ENCODE measurements around the gene GZF1. TPM values are rescaled to one million over a fixed set of nuclear protein-coding genes. Genes with fewer than 3 reads are reported as not detected.

GZF1 gene
- total RNA-seq, 1 experiment from 2014 or later, result 17.0 TPM

DNA sequence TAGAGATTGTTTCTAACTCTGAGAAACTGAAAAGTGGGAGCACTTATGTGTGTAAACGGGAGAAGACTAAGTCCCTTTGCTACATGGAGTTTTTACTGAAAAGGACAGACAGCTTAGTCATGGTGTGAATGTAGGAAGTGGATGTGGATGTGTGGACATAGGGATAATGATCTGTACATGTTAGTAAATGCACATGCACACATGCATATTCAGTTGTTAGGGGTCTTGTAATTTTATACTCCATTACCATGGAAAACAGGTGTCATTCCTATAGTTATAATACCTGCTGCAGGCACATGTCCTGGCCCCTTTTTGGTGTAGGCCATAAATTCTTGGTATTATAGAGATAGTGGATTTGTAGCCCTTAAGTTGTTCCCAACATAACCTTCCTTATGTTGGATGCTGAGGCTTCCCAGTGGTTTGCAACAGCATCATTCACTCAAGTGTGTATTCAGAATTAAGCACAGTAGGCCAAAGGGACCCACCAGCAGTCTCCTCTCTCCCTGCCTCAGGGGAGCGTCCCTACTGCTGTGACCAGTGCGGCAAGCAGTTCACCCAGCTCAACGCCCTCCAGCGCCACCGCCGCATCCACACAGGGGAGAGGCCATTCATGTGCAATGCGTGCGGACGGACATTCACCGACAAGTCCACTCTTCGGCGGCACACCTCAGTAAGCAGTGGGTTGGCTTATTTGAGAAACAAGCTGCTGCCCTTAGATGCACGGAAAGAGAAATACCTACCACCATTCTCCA lies 7.3 kb downstream of the GZF1 start:
- Histone ChIP-seq H3K27me3 (ENCODE audit: insufficient read depth, low read length) (no peaks in the 10 kb centered on the region), H3K23ac (ENCODE audit: insufficient read length, low read depth, low read length) (no peak overlapping the region), H2BK15ac (ENCODE audit: low read depth, low read length) (no peak overlapping the region), H3K4ac (ENCODE audit: low read depth, low read length) (no peak overlapping the region), H2BK12ac (ENCODE audit: insufficient read length, low read depth, low read length) (no peak overlapping the region), H3K9me3 (ENCODE audit: control insufficient read depth, low read depth, low read length) (no peaks in the 10 kb centered on the region), H3K79me2 (ENCODE audit: insufficient read depth, low read length) (peaks cover 2% of the 10 kb centered on the region; the same call in 1 of the 2 replicates), H3K79me1 (ENCODE audit: insufficient read depth, low read depth, low read length, poor library complexity, severe bottlenecking) (no peaks in the 10 kb centered on the region), H2BK120ac (ENCODE audit: low read depth, low read length, poor library complexity, severe bottlenecking) (no peak overlapping the region), H2BK5ac (ENCODE audit: insufficient read length, low read length) (no peak overlapping the region), H4K91ac (ENCODE audit: insufficient read length, low read depth, low read length) (no peak overlapping the region), H3K23me2 (ENCODE audit: insufficient read length, low read depth, low read length, poor library complexity, severe bottlenecking) (no peaks in the 10 kb centered on the region), H4K8ac (replicated peaks; ENCODE audit: insufficient read length, low read depth, low read length) (no peak overlapping the region), H4K20me1 (ENCODE audit: control insufficient read depth, insufficient read depth, insufficient read length) (no peaks in the 10 kb centered on the region), H3K9ac (ENCODE audit: extremely low read depth, insufficient read length, low read length) (no peak overlapping the region), H3K14ac (ENCODE audit: insufficient read depth, low read length) (no peak overlapping the region), H2AFZ (ENCODE audit: low read length) (no peak overlapping the region), H3T11ph (ENCODE audit: low read length) (no peak overlapping the region), H2BK20ac (ENCODE audit: low read depth, low read length, poor library complexity, severe bottlenecking) (no peak overlapping the region), H3K4me1 (ENCODE audit: insufficient read depth, low read length) (no peaks in the 10 kb centered on the region), H2AK5ac (ENCODE audit: insufficient read length, low read length) (no peak overlapping the region), H3K56ac (ENCODE audit: insufficient read length, low read depth, low read length) (no peak overlapping the region), H3K18ac (ENCODE audit: insufficient read length, low read depth, low read length) (no peak overlapping the region), H4K5ac (ENCODE audit: insufficient read length, low read depth, low read length) (no peak overlapping the region), H3K27ac (ENCODE audit: insufficient read length, low read depth, low read length) (no peak overlapping the region), H3K4me2 (ENCODE audit: insufficient read depth, insufficient read length, low read length) (no peak overlapping the region)
- Mint-ChIP-seq H3K4me3 (no peak overlapping the region), H3K9me3 (no peaks in the 10 kb centered on the region), H3K4me1 (peaks cover 6 to 12% of the 10 kb centered on the region in 2 experiments; a peak in 3 of 4 replicates), H3K27ac (peak overlapping the region in 2 of 3 experiments; percentile 32 to 85; a peak in 5 of 7 replicates), H3K27me3 (ENCODE audit: low read depth) (no peaks in the 10 kb centered on the region), H3K36me3 (ENCODE audit: insufficient read depth in 1 of 3, low read depth in 3 of 3) (peaks cover 31 to 82% (median 65%) of the 10 kb centered on the region in 3 experiments)
- no peak for DNase-seq
- TF ChIP-seq, protein P1, sequence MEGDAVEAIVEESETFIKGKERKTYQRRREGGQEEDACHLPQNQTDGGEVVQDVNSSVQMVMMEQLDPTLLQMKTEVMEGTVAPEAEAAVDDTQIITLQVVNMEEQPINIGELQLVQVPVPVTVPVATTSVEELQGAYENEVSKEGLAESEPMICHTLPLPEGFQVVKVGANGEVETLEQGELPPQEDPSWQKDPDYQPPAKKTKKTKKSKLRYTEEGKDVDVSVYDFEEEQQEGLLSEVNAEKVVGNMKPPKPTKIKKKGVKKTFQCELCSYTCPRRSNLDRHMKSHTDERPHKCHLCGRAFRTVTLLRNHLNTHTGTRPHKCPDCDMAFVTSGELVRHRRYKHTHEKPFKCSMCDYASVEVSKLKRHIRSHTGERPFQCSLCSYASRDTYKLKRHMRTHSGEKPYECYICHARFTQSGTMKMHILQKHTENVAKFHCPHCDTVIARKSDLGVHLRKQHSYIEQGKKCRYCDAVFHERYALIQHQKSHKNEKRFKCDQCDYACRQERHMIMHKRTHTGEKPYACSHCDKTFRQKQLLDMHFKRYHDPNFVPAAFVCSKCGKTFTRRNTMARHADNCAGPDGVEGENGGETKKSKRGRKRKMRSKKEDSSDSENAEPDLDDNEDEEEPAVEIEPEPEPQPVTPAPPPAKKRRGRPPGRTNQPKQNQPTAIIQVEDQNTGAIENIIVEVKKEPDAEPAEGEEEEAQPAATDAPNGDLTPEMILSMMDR (conservative IDR thresholded peaks at IDR 0.05), result no peak
- no CpG with 5 or more reads among the region's 14 CpGs for WGBS (ENCODE audit: extremely low coverage, insufficient read length, low lambda C conversion rate)
